ENCODE data around the gene DYNLT1.
"Not testable (repeated sequence)": the region's sequence is repeated elsewhere in the genome, so short reads cannot be mapped to it uniquely, and the experiment has no call there.

DYNLT1 gene

GRCh38 chr6:158640519-158640918 is 4.0 kb downstream of the DYNLT1 start:
- no peak for DNase-seq (ENCODE audit: low spot score)

DNA sequence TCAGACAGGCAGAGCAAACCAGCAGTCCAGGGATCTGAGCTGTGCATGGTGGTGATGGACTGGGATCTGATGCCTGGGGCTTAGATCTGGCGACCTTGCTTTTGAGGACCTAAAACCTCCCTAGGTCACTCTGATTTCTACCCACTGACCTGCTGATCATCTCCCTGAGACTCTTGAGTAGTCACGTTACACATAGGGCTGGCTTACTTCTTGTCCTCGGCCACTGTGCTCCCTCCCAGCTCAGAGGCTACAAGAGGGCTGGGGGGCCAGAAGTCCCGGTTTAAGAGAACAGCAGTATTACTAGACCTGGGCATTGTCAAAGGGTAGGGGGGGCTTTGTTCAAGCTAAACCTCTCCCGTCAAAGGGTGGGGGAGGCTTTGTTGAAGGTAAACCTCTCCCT is 5.5 kb downstream of the DYNLT1 start:
- DNase-seq (ENCODE audit: low spot score) = no peak

DNA sequence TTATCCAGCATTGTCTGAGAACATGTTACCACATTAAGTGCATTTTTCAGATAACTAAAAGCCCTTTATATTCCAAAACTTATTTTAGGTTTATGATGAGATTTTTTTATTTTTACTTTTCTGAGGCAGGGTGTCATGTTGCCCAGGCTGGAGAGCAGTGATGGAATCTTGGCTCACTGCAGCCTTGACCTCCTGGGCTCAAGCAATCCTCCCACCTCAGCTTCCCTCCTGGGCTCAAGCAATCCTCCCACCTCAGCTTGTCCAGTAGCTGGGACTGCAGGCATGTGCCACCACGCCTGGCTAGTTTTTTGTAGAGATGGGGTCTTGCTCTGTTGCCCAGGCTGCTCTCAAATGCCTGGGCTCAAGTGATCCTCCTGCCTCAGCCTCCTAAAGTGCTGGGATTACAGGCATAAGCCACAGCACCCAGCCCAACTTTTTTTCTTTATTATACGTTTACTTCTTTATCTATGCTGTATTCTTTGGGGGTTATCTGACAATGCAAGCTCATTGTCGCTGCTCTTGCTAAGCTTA is 6.2 kb downstream of the DYNLT1 start:
- DNase-seq (ENCODE audit: low spot score) = no peak

- no peak for DNase-seq (ENCODE audit: low spot score)
Measured at GRCh38 chr6:158636778-158637177, 7.8 kb downstream of the DYNLT1 start.

DNA sequence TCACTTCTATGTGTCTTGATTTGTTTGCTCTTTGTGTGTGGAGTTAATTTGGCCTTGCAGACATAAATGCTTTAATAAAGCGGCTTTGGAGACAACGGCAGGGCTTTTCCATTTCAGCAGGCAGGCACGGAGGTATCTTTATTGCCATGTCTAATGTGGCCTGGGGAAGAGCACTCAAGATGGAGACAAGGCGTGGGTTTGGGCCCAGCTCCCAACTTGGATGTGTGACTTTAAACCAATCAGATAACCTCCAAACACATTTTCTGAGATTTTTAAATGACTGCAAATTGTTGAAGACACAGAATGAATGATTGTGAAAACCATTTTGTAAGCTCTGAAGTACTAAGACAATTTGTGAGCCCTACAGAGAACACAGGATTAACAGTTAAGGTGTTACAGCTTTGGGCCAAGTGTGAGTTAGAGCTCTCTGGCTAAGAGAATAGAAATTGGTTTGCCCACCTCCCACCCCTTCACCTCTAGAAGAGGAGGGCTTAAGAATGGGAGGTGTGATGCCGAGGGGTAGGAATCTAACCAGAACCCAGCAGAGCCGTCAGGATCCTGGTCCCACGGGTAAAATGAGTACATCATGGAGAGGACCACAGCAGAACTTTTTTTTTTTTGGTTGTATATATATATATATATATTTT is 9.0 kb downstream of the DYNLT1 start:
- no peak for DNase-seq (ENCODE audit: low spot score)

DNA sequence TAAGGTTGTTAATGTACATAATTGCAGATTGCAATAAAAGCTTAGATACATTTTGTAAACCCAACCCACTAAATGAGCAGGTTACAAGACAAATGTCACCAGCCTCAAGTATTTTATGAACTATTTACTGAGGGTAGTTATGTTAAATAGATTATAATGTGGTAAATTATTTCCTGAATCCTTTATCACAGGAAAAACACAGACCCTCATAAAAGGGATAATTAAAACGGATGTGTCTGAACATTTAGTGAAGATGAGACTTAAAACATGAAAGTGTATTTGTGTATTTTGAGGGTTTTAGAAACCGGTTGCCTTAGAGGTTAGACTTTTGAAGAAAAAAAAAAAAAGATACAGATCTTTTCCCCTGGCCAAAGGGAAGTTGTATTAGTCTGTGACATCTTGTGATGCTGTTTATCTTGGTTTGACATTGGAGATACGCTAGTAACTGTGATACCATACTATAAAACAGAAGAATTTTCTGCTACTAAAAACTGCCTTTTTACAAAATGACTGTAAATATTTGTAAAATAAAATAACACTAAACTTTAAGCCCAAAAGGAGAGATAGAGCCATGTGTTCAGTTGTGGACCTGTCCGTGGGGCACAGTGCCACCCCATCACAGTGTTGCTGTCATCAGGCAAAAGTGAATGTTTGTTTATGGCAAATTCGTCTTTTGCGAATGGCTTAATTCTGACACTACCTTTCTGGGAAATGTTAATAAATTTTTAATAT is 9.7 kb downstream of the DYNLT1 start:
- no peak for DNase-seq (ENCODE audit: low spot score)

GRCh38 chr6:158633127-158633526 is 11.4 kb downstream of the DYNLT1 start:
- no peak for DNase-seq (ENCODE audit: low spot score)

- DNase-seq (ENCODE audit: low spot score) = not testable (repeated sequence)
Measured at GRCh38 chr6:158632538-158633119, 11.9 kb downstream of the DYNLT1 start.

GRCh38 chr6:158631678-158632537 is 12.6 kb downstream of the DYNLT1 start:
- peak; percentile 79 for DNase-seq (ENCODE audit: low spot score)

DNA sequence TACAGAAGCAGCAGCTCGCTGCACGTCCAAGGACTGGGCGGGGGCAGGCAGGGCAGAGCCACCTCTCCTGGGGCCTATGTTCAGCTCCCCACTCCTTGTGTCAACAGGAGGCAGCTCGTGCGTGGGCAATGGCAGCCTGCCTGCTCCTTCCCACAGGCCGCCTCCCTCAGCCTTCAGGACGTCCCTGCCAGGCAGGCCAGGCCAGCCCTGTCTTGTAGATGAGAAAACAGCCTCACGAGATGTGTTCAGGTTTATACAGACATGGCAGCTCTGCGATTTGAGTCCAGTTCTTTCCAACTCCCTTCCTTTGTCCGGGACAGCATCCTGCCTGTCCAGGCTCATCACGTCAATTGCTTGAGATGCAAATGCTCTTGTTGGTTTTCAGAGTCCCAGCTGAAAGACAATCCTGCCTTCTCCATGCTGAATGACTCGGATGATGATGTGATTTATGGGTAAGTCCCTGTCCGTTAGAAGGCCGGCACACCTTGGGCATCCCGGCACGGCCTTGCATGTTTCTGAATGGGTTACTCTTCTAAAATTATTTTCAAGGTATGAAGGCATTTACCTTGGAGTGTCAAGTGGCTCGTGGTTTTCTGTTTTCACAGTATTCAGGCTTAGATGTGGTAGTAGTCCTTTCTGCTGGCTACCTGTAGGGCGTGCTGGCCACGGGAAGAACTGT is 13.5 kb downstream of the DYNLT1 start:
- peak; percentile 75 for DNase-seq (ENCODE audit: low spot score)

DNA sequence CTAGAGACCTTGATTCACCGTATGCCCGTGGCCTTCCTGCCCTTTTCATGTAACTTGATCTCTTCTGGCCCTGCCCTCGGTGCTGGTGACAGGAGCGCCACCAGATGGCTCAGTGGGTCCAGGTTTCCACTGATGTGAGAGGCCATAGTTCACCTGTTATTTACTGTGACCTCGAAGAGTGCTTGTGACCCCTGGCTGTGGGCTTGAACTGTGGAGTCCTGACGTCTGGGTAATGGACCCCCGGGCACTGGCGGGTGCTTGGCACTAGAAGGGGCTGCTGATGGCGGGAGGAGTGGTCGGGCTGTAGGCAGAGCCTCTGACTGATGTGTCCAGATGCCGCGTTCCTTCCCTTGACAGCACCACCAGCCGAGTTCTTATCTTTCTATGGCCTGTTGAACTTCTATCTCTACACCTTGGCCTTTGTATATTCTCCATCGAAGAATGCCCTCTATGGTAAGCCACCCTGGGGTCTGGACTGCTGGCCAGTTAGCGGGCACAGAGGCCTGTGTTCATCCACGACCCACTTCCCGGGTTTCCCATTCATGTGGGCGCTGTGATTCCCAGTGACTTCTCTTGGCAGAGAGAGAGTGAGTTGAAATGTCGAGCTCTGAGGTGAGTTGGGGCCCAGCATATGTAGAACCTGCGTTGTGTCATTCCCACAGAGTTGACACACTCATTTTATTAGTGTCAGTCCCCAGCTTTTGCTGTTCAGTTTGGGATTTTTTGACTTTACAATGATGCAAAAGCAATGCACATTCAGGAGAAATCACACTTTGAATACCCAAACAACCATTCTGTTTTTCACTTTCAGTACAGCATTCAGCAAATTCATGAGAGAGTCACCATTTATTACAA is 14.9 kb downstream of the DYNLT1 start:
- no peak for DNase-seq (ENCODE audit: low spot score)

DNA sequence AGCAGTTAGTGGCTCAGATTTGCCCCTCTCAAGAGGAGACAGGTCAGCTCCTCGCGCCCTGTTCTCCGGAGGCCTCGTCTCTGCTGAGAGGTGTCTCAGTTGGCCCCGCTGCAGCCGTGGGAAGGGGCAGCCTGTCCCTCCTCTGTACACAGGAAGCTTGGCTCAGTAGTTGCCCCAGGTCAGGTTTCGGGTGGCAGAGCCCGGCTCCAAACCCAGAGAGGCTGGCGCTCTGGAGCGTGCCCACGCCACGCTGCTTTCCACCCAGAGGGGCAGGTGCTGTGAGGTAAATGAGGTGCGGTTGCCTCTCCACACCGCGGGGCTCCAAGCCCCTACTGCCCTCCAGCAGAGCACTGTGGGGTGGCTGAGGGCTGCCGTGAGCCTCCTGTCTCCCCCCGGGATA is 16.0 kb downstream of the DYNLT1 start:
- no peak for DNase-seq (ENCODE audit: low spot score)

DNA sequence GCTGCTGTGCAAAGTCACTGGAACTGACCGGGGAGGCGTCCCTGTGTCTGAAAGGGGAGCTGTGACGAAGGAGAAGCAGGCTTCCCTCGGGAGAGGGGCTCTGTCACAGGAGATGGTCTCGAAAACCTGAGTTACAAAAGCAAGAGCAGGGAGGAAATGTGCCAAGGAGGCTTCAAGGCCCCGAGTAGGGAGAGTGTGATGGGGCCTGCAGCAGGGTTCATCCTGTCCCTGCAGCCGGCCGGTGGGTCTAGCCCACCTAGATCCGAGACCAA is 16.7 kb downstream of the DYNLT1 start:
- no peak for DNase-seq (ENCODE audit: low spot score)

DNA sequence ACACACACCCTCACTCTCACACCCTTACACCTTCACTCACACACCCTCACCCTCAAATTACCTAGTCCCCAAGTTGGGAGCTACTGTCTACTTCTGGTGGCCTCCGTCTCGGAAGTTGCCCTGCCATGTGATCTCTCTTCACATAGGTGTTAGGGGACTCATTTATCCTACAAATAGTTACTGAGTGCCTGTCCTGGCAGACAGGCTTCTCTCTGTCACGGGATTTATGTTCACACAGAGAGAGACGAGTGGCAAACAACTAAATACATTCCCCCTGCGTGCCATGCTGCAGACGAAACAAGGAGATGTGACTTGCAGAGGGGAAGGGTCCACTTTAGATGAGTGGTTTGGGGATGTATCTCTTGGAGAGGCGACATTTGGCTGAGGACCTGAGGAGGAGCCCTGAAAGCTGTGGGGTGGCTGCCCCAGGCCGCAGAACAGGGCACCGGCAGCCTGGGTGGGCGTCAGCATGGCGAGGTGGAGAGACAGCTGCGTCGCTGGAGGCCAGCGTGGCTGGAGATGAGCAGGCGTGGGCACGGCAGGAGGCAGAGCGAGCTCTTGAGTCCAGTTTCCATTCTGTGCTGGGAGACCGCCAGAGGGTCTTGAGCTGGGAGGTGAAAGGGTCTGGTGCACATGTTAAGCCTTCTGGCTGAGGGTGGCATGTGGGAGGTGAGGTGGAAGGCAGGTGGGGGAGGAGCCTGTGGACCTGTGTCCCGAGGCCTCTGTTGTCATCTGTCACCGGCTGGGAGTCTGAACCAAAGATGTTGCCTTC is 17.2 kb downstream of the DYNLT1 start:
- DNase-seq (ENCODE audit: low spot score) = no peak

- no peak for DNase-seq (ENCODE audit: low spot score)
Measured at GRCh38 chr6:158626360-158627167, 18.0 kb downstream of the DYNLT1 start.

- no peak for DNase-seq (ENCODE audit: low spot score)
Measured at GRCh38 chr6:158625881-158626305, 18.6 kb downstream of the DYNLT1 start.

DNA sequence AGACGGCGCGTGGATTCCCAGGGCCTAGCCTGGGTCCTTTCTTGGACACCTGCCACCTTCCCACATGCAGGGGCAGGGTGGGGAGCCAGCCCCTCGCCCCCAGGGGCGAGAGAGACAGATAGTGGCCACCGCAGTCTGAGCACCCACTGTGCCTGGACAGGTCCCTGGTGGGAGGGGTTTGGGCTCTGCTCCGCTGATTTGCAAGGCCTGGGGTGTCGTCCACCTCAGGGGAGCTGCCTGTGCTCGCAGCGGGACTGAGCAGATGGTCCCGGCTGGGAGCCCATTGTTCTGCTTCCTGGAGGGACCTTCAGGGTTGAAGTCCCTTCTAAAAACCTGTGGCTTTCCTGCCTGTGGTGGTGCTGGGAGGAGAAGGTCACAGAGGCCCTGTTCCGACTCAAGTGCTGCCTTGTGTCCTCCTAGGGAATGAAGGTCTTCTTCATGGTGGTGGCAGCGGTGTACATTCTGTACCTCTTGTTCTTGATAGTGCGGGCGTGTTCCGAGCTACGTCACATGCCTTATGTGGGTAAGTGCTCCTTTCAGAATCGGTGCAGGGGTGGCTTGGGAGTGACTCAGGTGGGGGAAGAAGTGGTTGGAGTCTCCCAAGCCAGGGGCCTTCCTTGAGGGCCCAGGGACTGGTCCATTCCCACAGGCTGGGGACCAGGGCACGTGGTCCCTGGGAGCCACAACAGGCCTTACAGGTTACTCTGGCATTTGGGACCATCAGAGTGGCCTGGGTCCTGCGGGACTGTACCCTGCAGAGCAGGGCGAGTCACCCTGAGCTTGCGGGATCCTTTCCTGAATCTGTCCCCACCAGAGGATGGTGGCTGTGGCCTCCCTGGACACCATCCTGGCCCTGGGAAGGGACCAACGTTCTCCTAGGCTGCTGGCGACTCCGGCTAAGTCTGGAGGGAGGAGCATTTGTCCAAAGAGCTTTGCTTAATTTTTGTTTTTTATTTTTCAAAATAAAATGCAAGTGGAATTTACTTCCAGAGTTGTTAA is 19.6 kb downstream of the DYNLT1 start:
- DNase-seq (ENCODE audit: low spot score) = no peak

Data from GM03348 (cell line).